Endothelial cell of umbilical vein (primary cell): Measurements from ENCODE around the gene ACP2. TPM values are rescaled to one million over a fixed set of nuclear protein-coding genes. Genes with fewer than 3 reads are reported as not detected.

Experiments used
- BruUV-seq: library from RNA; stranded (reverse); fragments of 400-500 nt; replicated peaks from 2 replicates; lab custom pipeline; 2021; lab: Mats Ljungman, UMichigan
- CTCF ChIA-PET: fragments of 300-600, 350-600 bp; sonication (Branson Sonifier 250); formaldehyde crosslinking; loops from one replicate; lab custom pipeline; 2021; ENCODE audit warnings: antibody characterized with exemption, inconsistent platforms; lab: Charles Lee
- POLR2A ChIA-PET: fragments of 300-600, 350-600 bp; sonication (Branson Sonifier 250); formaldehyde crosslinking; loops from one replicate; lab custom pipeline; 2021; ENCODE audit warnings: antibody characterized with exemption, inconsistent platforms; lab: Charles Lee
- DNase-seq: peaks from one replicate; pipeline ENCODE4 v3.0.0-alpha.2; 2011; ENCODE audit warnings: low read depth, low spot score
- FAIRE-seq: peaks from 2 replicates; lab custom pipeline; 2011; peaks lifted over from hg19 to GRCh38; lab: Jason Lieb, UNC
- H2AFZ ChIP-seq: 2 replicates; pipeline ENCODE4 v1.6.0; 2012; ENCODE audit warnings: low read depth, low read length, control low read depth, inconsistent platforms
- H3K27ac ChIP-seq: 2 replicates; pipeline ENCODE4 v1.5.1; 2011; ENCODE audit warnings: low read depth, mild to moderate bottlenecking, control low read depth, low read length, moderate library complexity; ENCODE audit not compliant: insufficient read depth
- H3K27me3 ChIP-seq, 2 experiments: 2 replicates each; pipeline versions ENCODE4 v1.6.0 to v1.6.1; 2011; ENCODE audit warnings: low read length in 2 of 2, mixed read lengths in 1 of 2; ENCODE audit not compliant: control insufficient read depth in 2 of 2, insufficient read depth in 2 of 2
- H3K36me3 ChIP-seq, 2 experiments: 2 replicates in 1 of 2; 3 replicates in 1 of 2; pipeline ENCODE4 v1.5.1; 2011; ENCODE audit warnings: low read length in 2 of 2, mild to moderate bottlenecking in 1 of 2, moderate library complexity in 1 of 2; ENCODE audit not compliant: control insufficient read depth in 2 of 2, insufficient read depth in 2 of 2; ENCODE audit errors: extremely low read depth in 1 of 2
- H3K4me1 ChIP-seq: 3 replicates; pipeline ENCODE4 v1.5.1; 2011; ENCODE audit warnings: mild to moderate bottlenecking, low read length; ENCODE audit not compliant: control insufficient read depth, insufficient read depth; ENCODE audit errors: extremely low read depth
- H3K4me2 ChIP-seq: 2 replicates; pipeline ENCODE4 v1.6.1; 2011; ENCODE audit warnings: low read length, control low read depth, mixed read lengths; ENCODE audit not compliant: insufficient read depth
- H3K4me3 ChIP-seq, 3 experiments: fragments of 200-600 bp in 1 of 3; sonication (generic), shearing (Covaris generic) in 1 of 3; replicated peaks in 1 of 3; 2 replicates each; pipeline ENCODE4 v1.5.1; 2011 to 2016; ENCODE audit warnings: control low read depth in 3 of 3, low read length in 3 of 3, mild to moderate bottlenecking in 2 of 3, inconsistent platforms in 1 of 3, low read depth in 1 of 3, moderate library complexity in 1 of 3; ENCODE audit not compliant: insufficient read depth in 1 of 3
- H3K79me2 ChIP-seq: 2 replicates; pipeline ENCODE4 v1.6.0; 2012; ENCODE audit warnings: low read length, inconsistent platforms; ENCODE audit not compliant: control insufficient read depth, insufficient read depth
- H3K9ac ChIP-seq: replicated peaks from 2 replicates; pipeline ENCODE3; 2011; ENCODE audit warnings: low read length, control low read depth; ENCODE audit not compliant: insufficient read depth; ENCODE audit errors: extremely low read depth
- H3K9me1 ChIP-seq: replicated peaks from 3 replicates; pipeline ENCODE4 v1.6.0; 2011; ENCODE audit warnings: mild to moderate bottlenecking, low read length; ENCODE audit not compliant: control insufficient read depth, insufficient read depth; ENCODE audit errors: extremely low read depth
- H3K9me3 ChIP-seq: replicated peaks from 2 replicates; pipeline ENCODE4 v1.5.1; 2012; ENCODE audit warnings: low read length, inconsistent platforms; ENCODE audit not compliant: control insufficient read depth, insufficient read depth
- H4K20me1 ChIP-seq: replicated peaks from 2 replicates; pipeline ENCODE3; 2011; ENCODE audit warnings: mild to moderate bottlenecking, low read length; ENCODE audit not compliant: control insufficient read depth, insufficient read depth; ENCODE audit errors: extremely low read depth
- EZH2 ChIP-seq: IDR thresholded peaks from 2 replicates; pipeline ENCODE4 v1.6.1; 2012; ENCODE audit warnings: borderline replicate concordance, low read depth, mild to moderate bottlenecking, moderate library complexity, low read length, inconsistent platforms; ENCODE audit not compliant: severe bottlenecking
- FOS ChIP-seq: IDR thresholded peaks from 2 replicates; pipeline ENCODE4 v1.6.1; 2011; ENCODE audit warnings: mild to moderate bottlenecking, low read length, moderate library complexity, borderline replicate concordance; ENCODE audit not compliant: insufficient read depth
- GATA2 ChIP-seq: IDR thresholded peaks from 2 replicates; pipeline ENCODE4 v1.7.0; 2011; ENCODE audit warnings: low read depth, mild to moderate bottlenecking, moderate library complexity, mixed read lengths, low read length; ENCODE audit not compliant: insufficient read length, insufficient read depth
- JUN ChIP-seq: IDR thresholded peaks from 2 replicates; pipeline ENCODE4 v1.6.1; 2011; ENCODE audit warnings: borderline replicate concordance, low read depth; ENCODE audit not compliant: insufficient read length, insufficient read depth
- MYC ChIP-seq: IDR thresholded peaks from one replicate; pipeline ENCODE4 v1.6.1; 2011; ENCODE audit warnings: mild to moderate bottlenecking, low read depth, low read length
- POLR2A ChIP-seq: IDR thresholded peaks from 2 replicates; pipeline ENCODE4 v1.6.1; 2012; ENCODE audit warnings: low read depth, mild to moderate bottlenecking, control low read depth, low read length
- POLR2AphosphoS5 ChIP-seq: IDR thresholded peaks from 2 replicates; pipeline ENCODE4 v1.6.1; 2012; ENCODE audit warnings: low read depth, mild to moderate bottlenecking, control low read depth, low read length, moderate library complexity; ENCODE audit not compliant: insufficient read depth
- dilution Hi-C: fragments of 300-500 bp; cut with MboI; formaldehyde crosslinking; loops from one replicate; pipeline ENCODE4 v1.15.0; 2019; ENCODE audit warnings: low sequenced_read_pairs; ENCODE audit not compliant: extremely low pct_ligation_motif_present
- intact Hi-C: fragments of 100-400 bp; cut with micrococcal nuclease; formaldehyde crosslinking; loops from one replicate; pipeline ENCODE4 v1.10.0; 2022
- polyA plus RNA-seq, 4 experiments: library from polyadenylated mRNA; depleted of rRNA in 3 of 4; stranded (reverse) in 3 of 4; unstranded in 1 of 4; fragments of >200 nt; gene quantifications; 2 replicates each; pipeline versions ENCODE4 v1.2.1 to v1.2.3, GENCODE V29; 2011 to 2012; ENCODE audit warnings: missing spikeins in 1 of 4
- total RNA-seq: library from RNA; stranded (reverse); gene quantifications from 2 replicates; pipeline ENCODE4 v1.2.3, GENCODE V29; 2021
- TF ChIP-seq, protein P1 (sequence below): IDR thresholded peaks from 2 replicates; pipeline ENCODE4 v1.6.1; 2011; ENCODE audit not compliant: insufficient read depth, insufficient read length
- TF ChIP-seq, protein P2 (sequence below), 2 donors: IDR thresholded peaks; 1 replicate in 1 of 2; 2 replicates in 1 of 2; pipeline ENCODE4 v1.5.1; 2011; ENCODE audit warnings: low read length in 2 of 2, mild to moderate bottlenecking in 2 of 2, moderate library complexity in 2 of 2, control low read depth in 1 of 2, inconsistent platforms in 1 of 2, low read depth in 1 of 2; ENCODE audit not compliant: insufficient read depth in 1 of 2; ENCODE audit errors: extremely low read depth in 1 of 2

The ACP2 gene
- total and polyA plus RNA-seq, 2 donors (not counting 3 experiments of a cell fraction or from before 2014, with no cell fraction given) = 35.6 to 49.2 TPM

DNA sequence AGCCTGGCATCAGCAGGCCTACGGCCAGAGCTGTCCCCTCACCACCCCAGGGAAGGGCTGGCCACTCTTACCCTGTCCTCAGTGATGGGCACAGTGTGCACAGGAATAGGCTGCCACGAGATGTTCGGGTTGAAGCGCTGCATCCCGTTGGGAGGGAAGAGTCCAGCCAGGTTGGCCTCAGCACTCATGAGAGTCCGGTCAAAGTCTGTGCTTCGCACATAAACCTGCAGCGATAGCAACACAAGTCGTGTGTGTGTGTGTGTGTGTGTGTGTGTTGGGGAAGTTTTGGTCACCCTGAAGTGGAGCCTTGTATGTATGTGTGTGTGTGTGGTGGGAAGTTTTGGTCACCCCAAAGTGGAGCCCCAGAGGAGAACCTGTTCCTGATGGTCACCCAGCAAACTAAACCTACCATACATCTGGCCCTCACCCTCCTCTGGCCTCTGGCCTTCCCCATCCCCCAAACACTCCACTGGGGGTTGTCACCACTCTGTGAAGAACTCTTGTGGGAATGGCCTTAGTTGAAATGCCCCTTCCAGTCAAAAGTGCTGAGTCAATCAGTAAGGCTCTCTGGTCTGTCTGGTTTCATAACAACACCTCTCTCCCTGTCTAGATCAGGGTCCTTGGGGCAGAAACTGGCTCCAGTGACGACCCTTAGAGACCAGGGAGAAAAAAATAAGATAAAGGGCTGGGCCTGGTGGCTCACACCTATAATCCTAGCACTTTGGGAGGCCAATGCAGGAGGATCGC lies 2.8 kb downstream of the ACP2 start:
- DNase-seq (no peak), FAIRE-seq (no peak)
- H3K4me1 ChIP-seq = peaks cover 13% of the 10 kb centered on the region
- no peak overlapping the region for H3K27ac ChIP-seq
- intact Hi-C loops (no loop called here), dilution Hi-C loops (no loop called here)
- H3K4me2 ChIP-seq = no peak overlapping the region
- POLR2A ChIA-PET = no interaction called here
- no peaks in the 10 kb centered on the region for H3K9me3 ChIP-seq
- H3K9ac ChIP-seq = no peak overlapping the region
- H3K27me3 ChIP-seq = no peaks in the 10 kb centered on the region
- H4K20me1 ChIP-seq = no peaks in the 10 kb centered on the region
- no TSS peak for BruUV-seq
- no peak overlapping the region for H2AFZ ChIP-seq
- CTCF ChIA-PET = interaction anchor here (1.5 to 1.6 kb wide), 2 partner anchors 11 to 14 kb away, joined by 3 to 6 read pairs; no protein-coding TSS in a partner anchor
- peaks cover 8% of the 10 kb centered on the region for H3K79me2 ChIP-seq
- TF ChIP-seq GATA2 (no peak), MYC (no peak)
- TF ChIP-seq, protein P1, sequence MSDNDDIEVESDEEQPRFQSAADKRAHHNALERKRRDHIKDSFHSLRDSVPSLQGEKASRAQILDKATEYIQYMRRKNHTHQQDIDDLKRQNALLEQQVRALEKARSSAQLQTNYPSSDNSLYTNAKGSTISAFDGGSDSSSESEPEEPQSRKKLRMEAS = no peak
- H3K4me3 ChIP-seq = no peak overlapping the region
- H3K36me3 ChIP-seq = peaks cover 2 to 30% of the 10 kb centered on the region in 2 experiments
- no peaks in the 10 kb centered on the region for H3K9me1 ChIP-seq

DNA sequence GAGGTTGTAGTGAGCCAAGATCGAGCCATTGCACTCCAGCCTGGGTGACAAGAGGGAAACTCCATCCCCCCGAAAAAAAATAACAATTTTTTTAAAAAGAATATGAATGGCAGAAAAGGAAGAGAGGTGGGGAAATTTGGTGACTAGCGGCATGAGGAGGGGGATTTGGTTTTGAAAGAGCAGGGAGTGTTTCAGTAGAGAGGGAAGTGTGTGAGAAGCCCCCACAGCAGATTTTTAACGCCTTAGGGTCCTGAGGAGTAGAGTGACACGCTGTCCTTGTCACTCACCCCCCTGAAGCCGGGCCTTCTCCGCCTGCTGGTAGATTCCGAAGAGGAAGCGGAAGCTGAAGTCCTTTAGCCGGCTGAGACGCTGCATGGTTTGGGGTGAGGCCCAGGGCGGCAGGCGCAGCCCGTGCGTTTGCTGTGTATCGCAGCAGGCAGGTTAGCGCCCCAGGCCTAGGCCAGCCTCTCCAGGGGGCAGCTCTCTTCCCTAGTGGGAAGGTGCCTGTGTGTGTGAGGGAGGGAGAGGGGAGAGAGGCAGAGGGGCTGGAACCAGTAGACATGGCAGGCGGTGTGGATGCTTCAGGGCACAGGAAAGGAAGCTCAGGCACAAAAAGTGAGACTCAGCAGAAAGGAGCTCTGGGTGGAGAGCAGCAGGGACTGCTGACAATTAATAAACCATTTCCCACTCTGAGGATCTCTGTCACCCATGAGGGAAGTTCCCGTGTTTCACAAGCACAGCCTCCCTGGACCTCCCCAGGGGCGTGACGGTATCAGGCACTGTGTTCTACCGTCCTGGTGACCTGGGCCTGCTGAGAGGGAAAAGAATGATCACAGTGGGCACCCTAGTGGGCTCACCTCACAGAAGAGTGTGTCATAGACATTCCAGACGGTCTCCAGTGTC lies 3.9 kb downstream of the ACP2 start:
- POLR2A ChIA-PET = no interaction called here

More for the DNA sequence above, 3.9 kb downstream of the ACP2 start:
- no peaks in the 10 kb centered on the region for H4K20me1 ChIP-seq
- TF ChIP-seq GATA2 (no peak), POLR2AphosphoS5 (no peak), FOS (no peak), POLR2A (no peak), MYC (no peak), JUN (no peak), EZH2 (no peak)
- TF ChIP-seq, protein P2, sequence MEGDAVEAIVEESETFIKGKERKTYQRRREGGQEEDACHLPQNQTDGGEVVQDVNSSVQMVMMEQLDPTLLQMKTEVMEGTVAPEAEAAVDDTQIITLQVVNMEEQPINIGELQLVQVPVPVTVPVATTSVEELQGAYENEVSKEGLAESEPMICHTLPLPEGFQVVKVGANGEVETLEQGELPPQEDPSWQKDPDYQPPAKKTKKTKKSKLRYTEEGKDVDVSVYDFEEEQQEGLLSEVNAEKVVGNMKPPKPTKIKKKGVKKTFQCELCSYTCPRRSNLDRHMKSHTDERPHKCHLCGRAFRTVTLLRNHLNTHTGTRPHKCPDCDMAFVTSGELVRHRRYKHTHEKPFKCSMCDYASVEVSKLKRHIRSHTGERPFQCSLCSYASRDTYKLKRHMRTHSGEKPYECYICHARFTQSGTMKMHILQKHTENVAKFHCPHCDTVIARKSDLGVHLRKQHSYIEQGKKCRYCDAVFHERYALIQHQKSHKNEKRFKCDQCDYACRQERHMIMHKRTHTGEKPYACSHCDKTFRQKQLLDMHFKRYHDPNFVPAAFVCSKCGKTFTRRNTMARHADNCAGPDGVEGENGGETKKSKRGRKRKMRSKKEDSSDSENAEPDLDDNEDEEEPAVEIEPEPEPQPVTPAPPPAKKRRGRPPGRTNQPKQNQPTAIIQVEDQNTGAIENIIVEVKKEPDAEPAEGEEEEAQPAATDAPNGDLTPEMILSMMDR (IDR thresholded peaks at IDR 0.05; ENCODE audit: extremely low read depth in 1 of 2, insufficient read depth in 1 of 2, low read depth in 1 of 2, low read length in 2 of 2) = no peak
- TF ChIP-seq, protein P1 = no peak
- DNase-seq = no peak
- H3K4me3 ChIP-seq = no peak overlapping the region
- peaks cover 13% of the 10 kb centered on the region for H3K4me1 ChIP-seq
- H3K9me1 ChIP-seq = no peaks in the 10 kb centered on the region
- dilution Hi-C loops = no loop called here
- no peak overlapping the region for H3K4me2 ChIP-seq
- no peak for FAIRE-seq
- no peak overlapping the region for H3K9ac ChIP-seq
- no peak overlapping the region for H2AFZ ChIP-seq
- H3K27me3 ChIP-seq = no peaks in the 10 kb centered on the region
- no peak overlapping the region for H3K27ac ChIP-seq
- CTCF ChIA-PET = interaction anchor here (1.6 kb wide), 1 partner anchor 10 kb away, joined by 3 read pairs; no protein-coding TSS in a partner anchor
- peaks cover 4 to 37% of the 10 kb centered on the region in 2 experiments for H3K36me3 ChIP-seq
- BruUV-seq = no TSS peak
- intact Hi-C loops = no loop called here
- peaks cover 8% of the 10 kb centered on the region for H3K79me2 ChIP-seq
- no peaks in the 10 kb centered on the region for H3K9me3 ChIP-seq
